Liver (tissue), 3 donors: ENCODE measurements around the gene ORC5.

ENCODE experiments used
- ATF3 ChIP-seq: IDR thresholded peaks from 2 replicates; pipeline ENCODE4 v1.6.1; 2016; ENCODE audit warnings: antibody characterized with exemption
- CTCF ChIP-seq: fragments of 150-350 bp; IDR thresholded peaks from 2 replicates; pipeline ENCODE4 v1.5.1; 2017; ENCODE audit warnings: improper control_type of control experiment, low read depth, low read length; ENCODE audit not compliant: missing input control
- MAX ChIP-seq: IDR thresholded peaks from 2 replicates; pipeline ENCODE4 v1.6.1; 2016; ENCODE audit warnings: antibody characterized with exemption
- RAD21 ChIP-seq, 2 donors: IDR thresholded peaks; 2 replicates each; pipeline ENCODE4 v1.6.1; 2016; ENCODE audit warnings: antibody characterized with exemption in 2 of 2, mild to moderate bottlenecking in 2 of 2
- REST ChIP-seq: IDR thresholded peaks from 2 replicates; pipeline ENCODE4 v1.6.1; 2016; ENCODE audit warnings: antibody characterized with exemption, mild to moderate bottlenecking
- donor health status: healthy.
- donor health status: healthy.

- TF ChIP-seq CTCF (no peak), MAX (no peak), ATF3 (no peak), REST (no peak), RAD21 (IDR thresholded peaks at IDR 0.05) (no peak)
Measured at GRCh38 chr7:104137511-104137910, 70.3 kb downstream of the ORC5 start.
